ENCODE measurements around the gene FAM193B. TPM values are rescaled to one million over a fixed set of nuclear protein-coding genes. Genes with fewer than 3 reads are reported as not detected.

Gene FAM193B
- total RNA-seq, 1 experiment from 2014 or later = 58.5 TPM

GRCh38 chr5:177569894-177570293 is 15.5 kb upstream of the FAM193B start:
- Histone ChIP-seq H3K9me3 (ENCODE audit: control insufficient read depth, insufficient read depth, low read depth, low read length) (no peaks in the 10 kb centered on the region), H3K4me3 (ENCODE audit: low read depth in 2 of 2, low read length in 2 of 2) (no peak overlapping the region), H3K36me3 (ENCODE audit: control insufficient read depth, insufficient read depth, low read length) (no peaks in the 10 kb centered on the region), H3K27me3 (ENCODE audit: control insufficient read depth, insufficient read depth, low read length) (no peaks in the 10 kb centered on the region), H3K27ac (ENCODE audit: low read length) (no peak overlapping the region), H3K4me1 (ENCODE audit: control insufficient read depth, insufficient read depth, low read length) (no peaks in the 10 kb centered on the region)
- intact Hi-C loops (cut with micrococcal nuclease; ENCODE audit: unreplicated experiment) = no loop called here
- POLR2A ChIA-PET = no interaction called here
- CTCF ChIA-PET = no interaction called here
- in situ Hi-C loops (cut with HindIII; ENCODE audit: low pct_unique_long_range_greater_than_20kb, low sequenced_read_pairs) = no loop called here
- BruUV-seq (replicated peaks) = no TSS peak
- DNase-seq (ENCODE audit: low read depth, low spot score) = no peak
- ATAC-seq = no peak
- TF ChIP-seq CTCF (IDR thresholded peaks at IDR 0.05) (no peak), POLR2AphosphoS5 (IDR thresholded peaks at IDR 0.05; ENCODE audit: low read depth, low read length) (no peak), REST (IDR thresholded peaks at IDR 0.05; ENCODE audit: insufficient read depth in 1 of 2, low read depth in 2 of 2, low read length in 1 of 2) (no peak), TCF7L2 (IDR thresholded peaks at IDR 0.05; ENCODE audit: low read depth, low read length) (no peak), SIN3A (IDR thresholded peaks at IDR 0.05; ENCODE audit: borderline replicate concordance, insufficient read depth, low read depth, low read length) (no peak)

GRCh38 chr5:177568326-177568725 is 14.0 kb upstream of the FAM193B start:
- DNase-seq (ENCODE audit: low read depth, low spot score) (no peak), ATAC-seq (no peak)
- H3K27me3 ChIP-seq (ENCODE audit: control insufficient read depth, insufficient read depth, low read length) = no peaks in the 10 kb centered on the region
- no peaks in the 10 kb centered on the region for H3K36me3 ChIP-seq (ENCODE audit: control insufficient read depth, insufficient read depth, low read length)
- H3K27ac ChIP-seq (ENCODE audit: low read length) = no peak overlapping the region
- intact Hi-C loops (cut with micrococcal nuclease; ENCODE audit: unreplicated experiment) (no loop called here), in situ Hi-C loops (cut with HindIII; ENCODE audit: low pct_unique_long_range_greater_than_20kb, low sequenced_read_pairs) (no loop called here)
- TF ChIP-seq TCF7L2 (IDR thresholded peaks at IDR 0.05; ENCODE audit: low read depth, low read length) (no peak), REST (IDR thresholded peaks at IDR 0.05; ENCODE audit: insufficient read depth in 1 of 2, low read depth in 2 of 2, low read length in 1 of 2) (no peak), SIN3A (IDR thresholded peaks at IDR 0.05; ENCODE audit: borderline replicate concordance, insufficient read depth, low read depth, low read length) (no peak), POLR2AphosphoS5 (IDR thresholded peaks at IDR 0.05; ENCODE audit: low read depth, low read length) (no peak), CTCF (IDR thresholded peaks at IDR 0.05) (no peak)
- H3K4me1 ChIP-seq (ENCODE audit: control insufficient read depth, insufficient read depth, low read length) = no peaks in the 10 kb centered on the region
- H3K9me3 ChIP-seq (ENCODE audit: control insufficient read depth, insufficient read depth, low read depth, low read length) = no peaks in the 10 kb centered on the region
- CTCF ChIA-PET = no interaction called here
- no peak overlapping the region for H3K4me3 ChIP-seq (ENCODE audit: low read depth in 2 of 2, low read length in 2 of 2)
- BruUV-seq (replicated peaks) = no TSS peak
- POLR2A ChIA-PET = no interaction called here

All from Panc1 (cell line).